ENCODE results near the gene FOXO1. TPM values are rescaled to one million over a fixed set of nuclear protein-coding genes. Genes with fewer than 3 reads are reported as not detected.

FOXO1 gene
- total RNA-seq, 1 donor from 2014 or later = 9.7 TPM

GRCh38 chr13:40608308-40608707 lies 58.1 kb downstream of the FOXO1 start:
- no peak for TF ChIP-seq CTCF (IDR thresholded peaks at IDR 0.05)
- no peaks in the 10 kb centered on the region for H3K27me3 Mint-ChIP-seq (ENCODE audit: low read depth)
- H3K9me3 Mint-ChIP-seq (ENCODE audit: low read depth) = peaks cover 3% of the 10 kb centered on the region

GRCh38 chr13:40605573-40605972 lies 60.9 kb downstream of the FOXO1 start:
- Mint-ChIP-seq H3K9me3 (ENCODE audit: low read depth) (peaks cover 3% of the 10 kb centered on the region), H3K4me1 (ENCODE audit: low read depth) (peaks cover 10% of the 10 kb centered on the region), H3K27me3 (ENCODE audit: low read depth) (no peaks in the 10 kb centered on the region), H3K4me3 (ENCODE audit: unreplicated experiment) (no peak overlapping the region), H3K36me3 (ENCODE audit: low read depth) (no peaks in the 10 kb centered on the region), H3K27ac (ENCODE audit: unreplicated experiment) (no peak overlapping the region)
- no peak for TF ChIP-seq CTCF (IDR thresholded peaks at IDR 0.05)
- DNase-seq (ENCODE audit: low spot score) = no peak

More at GRCh38 chr13:40608308-40608707, 58.1 kb downstream of the FOXO1 start:
- no peak overlapping the region for H3K27ac Mint-ChIP-seq (ENCODE audit: unreplicated experiment)
- H3K4me3 Mint-ChIP-seq (ENCODE audit: unreplicated experiment) = no peak overlapping the region
- H3K4me1 Mint-ChIP-seq (ENCODE audit: low read depth) = peaks cover 17% of the 10 kb centered on the region
- no peaks in the 10 kb centered on the region for H3K36me3 Mint-ChIP-seq (ENCODE audit: low read depth)
- DNase-seq (ENCODE audit: low spot score) = no peak

GRCh38 chr13:40604135-40604534 lies 62.3 kb downstream of the FOXO1 start:
- Mint-ChIP-seq H3K4me1 (ENCODE audit: low read depth) (peaks cover 3% of the 10 kb centered on the region), H3K27me3 (ENCODE audit: low read depth) (no peaks in the 10 kb centered on the region), H3K27ac (ENCODE audit: unreplicated experiment) (no peak overlapping the region), H3K4me3 (ENCODE audit: unreplicated experiment) (no peak overlapping the region), H3K36me3 (ENCODE audit: low read depth) (no peaks in the 10 kb centered on the region), H3K9me3 (ENCODE audit: low read depth) (peaks cover 3% of the 10 kb centered on the region)
- TF ChIP-seq CTCF (IDR thresholded peaks at IDR 0.05) = no peak
- DNase-seq (ENCODE audit: low spot score) = no peak

GRCh38 chr13:40600149-40600751 lies 66.2 kb downstream of the FOXO1 start:
- Mint-ChIP-seq H3K4me1 (ENCODE audit: low read depth) (peaks cover 10% of the 10 kb centered on the region), H3K27ac (ENCODE audit: unreplicated experiment) (no peak overlapping the region), H3K36me3 (ENCODE audit: low read depth) (no peaks in the 10 kb centered on the region), H3K9me3 (ENCODE audit: low read depth) (no peaks in the 10 kb centered on the region), H3K4me3 (ENCODE audit: unreplicated experiment) (no peak overlapping the region), H3K27me3 (ENCODE audit: low read depth) (no peaks in the 10 kb centered on the region)
- no peak for TF ChIP-seq CTCF (IDR thresholded peaks at IDR 0.05)
- no peak for DNase-seq (ENCODE audit: low spot score)

GRCh38 chr13:40599747-40600146 lies 66.7 kb downstream of the FOXO1 start:
- no peak for DNase-seq (ENCODE audit: low spot score)
- TF ChIP-seq CTCF (IDR thresholded peaks at IDR 0.05) = no peak
- no peak overlapping the region for H3K4me3 Mint-ChIP-seq (ENCODE audit: unreplicated experiment)
- no peaks in the 10 kb centered on the region for H3K9me3 Mint-ChIP-seq (ENCODE audit: low read depth)
- H3K4me1 Mint-ChIP-seq (ENCODE audit: low read depth) = peaks cover 10% of the 10 kb centered on the region
- no peaks in the 10 kb centered on the region for H3K36me3 Mint-ChIP-seq (ENCODE audit: low read depth)
- no peaks in the 10 kb centered on the region for H3K27me3 Mint-ChIP-seq (ENCODE audit: low read depth)
- no peak overlapping the region for H3K27ac Mint-ChIP-seq (ENCODE audit: unreplicated experiment)
